ENCODE measurements around the gene GM2A.

The GM2A gene

DNA sequence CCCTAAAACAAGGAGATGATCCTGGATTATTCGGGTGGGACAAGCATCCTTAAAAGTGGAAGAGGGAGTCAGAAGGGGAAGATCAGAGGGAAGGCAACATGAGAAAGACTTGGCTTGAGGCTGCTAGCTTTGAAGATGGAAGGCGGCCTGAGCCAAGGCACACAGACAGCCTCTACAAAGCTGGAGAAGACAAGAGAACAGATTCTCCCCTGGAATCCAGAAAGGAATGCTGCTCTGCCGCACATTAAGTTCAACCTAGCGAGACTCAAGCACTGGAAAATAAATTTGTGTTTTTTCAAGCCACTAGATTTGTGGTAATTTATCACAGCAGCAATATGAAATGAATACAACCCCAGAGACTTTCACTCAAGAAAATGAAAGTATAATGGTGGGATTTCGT is 32.7 kb downstream of the GM2A start:
- TF ChIP-seq CTCF (IDR thresholded peaks at IDR 0.05; ENCODE audit: low read depth, low read length), result no peak
- H3K27me3 ChIP-seq (ENCODE audit: insufficient read depth, low read depth, severe bottlenecking), result no peaks in the 10 kb centered on the region
- H3K36me3 ChIP-seq, result no peaks in the 10 kb centered on the region
- DNase-seq, result no peak
- H3K27ac ChIP-seq, result no peak overlapping the region
- no peak overlapping the region for H3K4me3 ChIP-seq (ENCODE audit: low read depth, low read length)
- H3K9me3 ChIP-seq (ENCODE audit: severe bottlenecking), result no peaks in the 10 kb centered on the region

DNA sequence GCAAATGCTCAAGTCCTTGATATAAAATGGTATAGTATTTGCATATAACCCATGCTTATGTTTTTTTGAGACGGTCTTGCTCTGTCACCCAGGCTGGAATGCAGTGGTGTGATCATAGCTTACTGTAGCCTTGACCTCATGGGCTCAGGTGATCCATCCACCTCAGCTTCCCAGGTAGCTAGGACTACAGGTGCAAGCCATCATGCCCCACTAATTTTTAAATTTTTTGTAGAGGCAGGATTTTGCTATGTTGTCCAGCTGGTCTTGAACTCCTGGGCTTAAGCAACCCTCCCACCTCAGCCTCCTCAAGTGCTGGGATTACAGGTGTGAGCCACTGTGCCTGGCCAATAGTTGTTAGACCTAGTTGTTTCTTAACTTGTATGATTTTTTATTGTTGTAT is 33.3 kb downstream of the GM2A start:
- no peak for DNase-seq
- no peak for TF ChIP-seq CTCF (IDR thresholded peaks at IDR 0.05; ENCODE audit: low read depth, low read length)
- H3K27me3 ChIP-seq (ENCODE audit: insufficient read depth, low read depth, severe bottlenecking), result no peaks in the 10 kb centered on the region
- H3K4me3 ChIP-seq (ENCODE audit: low read depth, low read length), result no peak overlapping the region
- no peak overlapping the region for H3K27ac ChIP-seq
- no peaks in the 10 kb centered on the region for H3K9me3 ChIP-seq (ENCODE audit: severe bottlenecking)
- H3K36me3 ChIP-seq, result no peaks in the 10 kb centered on the region

DNA sequence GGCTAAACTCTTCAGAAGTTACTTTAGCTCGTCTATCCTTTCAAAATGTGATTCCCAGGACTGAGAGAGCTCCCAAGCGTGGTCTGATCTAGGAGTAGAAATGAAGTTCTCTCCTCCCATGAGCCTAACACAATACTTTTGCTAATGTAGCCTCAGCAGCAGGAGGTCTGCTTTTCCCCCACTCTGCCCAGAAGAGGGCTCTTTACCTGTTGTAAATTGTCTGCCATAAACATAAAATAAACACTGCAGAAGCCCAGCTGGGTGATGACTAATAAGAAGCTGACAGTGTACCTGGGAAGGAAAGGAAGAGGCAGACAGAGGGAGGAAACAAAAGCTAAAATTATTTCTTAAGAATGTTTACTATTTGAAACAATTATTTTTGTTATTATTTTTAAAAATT is 35.2 kb downstream of the GM2A start:
- H3K36me3 ChIP-seq, result no peaks in the 10 kb centered on the region
- no peaks in the 10 kb centered on the region for H3K9me3 ChIP-seq (ENCODE audit: severe bottlenecking)
- no peak for DNase-seq
- no peak overlapping the region for H3K4me3 ChIP-seq (ENCODE audit: low read depth, low read length)
- H3K27ac ChIP-seq, result no peak overlapping the region
- H3K27me3 ChIP-seq (ENCODE audit: insufficient read depth, low read depth, severe bottlenecking), result no peaks in the 10 kb centered on the region
- no peak for TF ChIP-seq CTCF (IDR thresholded peaks at IDR 0.05; ENCODE audit: low read depth, low read length)

DNA sequence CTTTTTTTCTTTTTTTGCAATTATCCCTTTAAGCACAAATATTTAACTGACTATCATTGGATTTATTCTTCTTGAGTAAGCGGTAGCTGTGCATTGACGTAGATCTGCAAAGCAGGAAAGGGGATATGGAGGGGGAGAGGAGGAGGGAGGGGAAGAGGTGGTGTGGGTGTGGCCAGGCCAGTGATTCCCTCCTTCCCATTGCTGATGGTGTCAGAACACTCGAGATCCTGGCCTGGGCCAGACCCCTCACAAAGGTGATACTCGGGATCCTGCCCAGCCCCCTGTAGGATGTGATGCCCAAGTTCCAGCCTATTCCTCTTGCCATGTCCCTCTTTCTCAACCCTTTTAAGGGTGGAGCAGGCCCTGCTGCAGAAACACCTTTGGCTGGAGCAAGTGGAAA is 40.6 kb downstream of the GM2A start:
- Histone ChIP-seq H3K36me3 (no peaks in the 10 kb centered on the region), H3K27me3 (ENCODE audit: insufficient read depth, low read depth, severe bottlenecking) (peaks cover 2% of the 10 kb centered on the region), H3K9me3 (ENCODE audit: severe bottlenecking) (no peaks in the 10 kb centered on the region), H3K27ac (no peak overlapping the region), H3K4me3 (ENCODE audit: low read depth, low read length) (no peak overlapping the region)
- TF ChIP-seq CTCF (IDR thresholded peaks at IDR 0.05; ENCODE audit: low read depth, low read length), result no peak
- DNase-seq, result no peak

- Histone ChIP-seq H3K27ac (no peak overlapping the region), H3K36me3 (no peaks in the 10 kb centered on the region), H3K4me3 (ENCODE audit: low read depth, low read length) (no peak overlapping the region), H3K9me3 (ENCODE audit: severe bottlenecking) (no peaks in the 10 kb centered on the region), H3K27me3 (ENCODE audit: insufficient read depth, low read depth, severe bottlenecking) (peaks cover 2% of the 10 kb centered on the region)
- DNase-seq, result no peak
- no peak for TF ChIP-seq CTCF (IDR thresholded peaks at IDR 0.05; ENCODE audit: low read depth, low read length)
Observed at GRCh38 chr5:151295138-151295537, 42.2 kb downstream of the GM2A start.

DNA sequence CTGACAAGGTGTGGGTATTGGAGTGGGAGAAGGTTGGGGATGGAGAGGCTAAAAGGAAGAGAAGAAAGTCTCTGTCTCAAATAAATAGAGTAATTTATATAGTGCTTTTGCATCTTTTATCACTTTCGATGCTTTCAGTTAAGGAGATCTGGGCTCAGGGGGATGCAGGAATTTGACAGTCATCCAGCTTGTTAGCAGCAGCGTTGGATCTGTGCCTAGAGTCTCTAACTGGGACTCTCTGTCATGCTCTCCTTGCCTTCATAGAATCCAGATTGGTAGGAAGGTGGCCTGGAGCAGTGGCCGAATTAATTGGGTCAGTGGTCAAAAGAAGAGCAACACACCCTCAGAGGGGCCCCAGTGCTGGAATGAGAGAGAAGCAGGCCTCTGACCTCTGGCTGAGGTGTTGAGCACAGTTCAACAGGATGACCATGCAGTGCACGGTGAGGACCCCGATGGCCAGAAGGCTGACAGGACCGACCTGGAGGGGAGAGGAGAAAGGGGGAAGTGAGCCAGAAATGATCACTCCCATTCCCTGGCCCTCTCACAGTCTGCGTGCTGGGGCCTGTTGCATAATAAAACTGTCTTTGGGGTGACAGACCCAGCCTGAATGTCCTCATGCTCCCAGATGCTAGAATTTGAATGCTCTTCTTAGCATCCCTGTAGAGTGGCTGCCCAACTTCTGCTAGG is 42.9 kb downstream of the GM2A start:
- TF ChIP-seq CTCF (IDR thresholded peaks at IDR 0.05; ENCODE audit: low read depth, low read length), result no peak
- H3K27ac ChIP-seq, result no peak overlapping the region
- H3K4me3 ChIP-seq (ENCODE audit: low read depth, low read length), result no peak overlapping the region
- no peaks in the 10 kb centered on the region for H3K9me3 ChIP-seq (ENCODE audit: severe bottlenecking)
- no peaks in the 10 kb centered on the region for H3K36me3 ChIP-seq
- no peak for DNase-seq
- H3K27me3 ChIP-seq (ENCODE audit: insufficient read depth, low read depth, severe bottlenecking), result peaks cover 2% of the 10 kb centered on the region
